ENCODE measurements around the gene SULF2. TPM values are rescaled to one million over a fixed set of nuclear protein-coding genes. Genes with fewer than 3 reads are reported as not detected.

Gene SULF2
- total RNA-seq, 1 experiment from 2014 or later: 13.0 TPM

DNA sequence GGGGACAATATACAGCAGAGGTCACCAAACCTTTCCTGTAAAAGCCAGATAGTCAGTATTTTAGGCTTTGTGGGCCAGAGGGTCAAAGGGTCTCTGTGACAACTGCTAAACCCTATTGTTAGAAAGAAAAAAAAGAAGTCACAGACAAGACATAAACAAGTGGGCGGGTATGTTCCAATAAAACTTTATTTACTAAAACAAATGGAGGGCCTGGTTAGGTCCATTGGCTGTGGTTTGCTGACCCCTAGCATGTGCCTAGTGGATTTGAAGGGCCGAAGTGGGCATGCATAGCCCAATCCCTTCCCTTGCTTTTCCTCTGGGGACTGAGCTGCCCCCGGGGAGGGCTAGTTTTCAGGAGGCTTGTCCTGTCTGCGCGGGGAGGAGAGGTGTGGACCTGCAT is 78.9 kb downstream of the SULF2 start:
- ATAC-seq: no peak
- no peaks in the 10 kb centered on the region for H3K27me3 ChIP-seq (ENCODE audit: insufficient read depth, low read length)
- H3K9me2 ChIP-seq (ENCODE audit: insufficient read depth): no peaks in the 10 kb centered on the region
- H3K9me3 ChIP-seq (ENCODE audit: control insufficient read depth in 1 of 2, insufficient read depth in 1 of 2, low read depth in 1 of 2, low read length in 2 of 2): no peaks in the 10 kb centered on the region
- no peaks in the 10 kb centered on the region for H3K36me3 ChIP-seq (ENCODE audit: control insufficient read depth in 1 of 2, insufficient read depth in 2 of 2, low read length in 2 of 2)
- H3K4me3 ChIP-seq (replicated peaks in 1 of 2; ENCODE audit: low read depth in 1 of 2, low read length in 2 of 2): no peak overlapping the region
- TF ChIP-seq, protein P1, sequence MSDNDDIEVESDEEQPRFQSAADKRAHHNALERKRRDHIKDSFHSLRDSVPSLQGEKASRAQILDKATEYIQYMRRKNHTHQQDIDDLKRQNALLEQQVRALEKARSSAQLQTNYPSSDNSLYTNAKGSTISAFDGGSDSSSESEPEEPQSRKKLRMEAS (IDR thresholded peaks at IDR 0.05): no peak
- TF ChIP-seq ZBTB33 (IDR thresholded peaks at IDR 0.05; ENCODE audit: extremely low read depth, insufficient replicate concordance, low read length): no peak
- no peak for TF ChIP-seq TCF7L2 (IDR thresholded peaks at IDR 0.05; ENCODE audit: borderline replicate concordance, extremely low read depth, insufficient read depth, insufficient read length)
- TF ChIP-seq JUND (IDR thresholded peaks at IDR 0.05): no peak
- TF ChIP-seq ELF1 (IDR thresholded peaks at IDR 0.05; ENCODE audit: borderline replicate concordance, low read depth): no peak
- no peak for TF ChIP-seq ZNF274 (IDR thresholded peaks at IDR 0.05; ENCODE audit: low read depth, low read length)
- no peak for TF ChIP-seq SIN3A (IDR thresholded peaks at IDR 0.05; ENCODE audit: low read depth)
- intact Hi-C loops (cut with micrococcal nuclease): no loop called here
- DNase-seq (ENCODE audit: low read depth, low spot score): no peak
- no TSS peak for BruUV-seq (replicated peaks)
- RAD21 ChIA-PET (ENCODE audit: low non-redundant PET in 1 of 2, low total read pairs in 2 of 2, uncharacterized antibody in 2 of 2, unreplicated experiment in 2 of 2): no interaction called here
- no peak overlapping the region for H3K27ac ChIP-seq (ENCODE audit: low read depth, low read length)
- CTCF ChIA-PET: interaction anchor here (0.7 to 1.4 kb wide), 2 partner anchors 510 to 914 kb away, joined by 3 to 5 read pairs; no protein-coding TSS in a partner anchor
- no peak overlapping the region for H3K9ac ChIP-seq (ENCODE audit: low read length)
- H3K4me2 ChIP-seq (ENCODE audit: low read length): no peak overlapping the region
- no peak overlapping the region for H2AFZ ChIP-seq (ENCODE audit: low read depth, low read length, poor library complexity, severe bottlenecking)
- no peaks in the 10 kb centered on the region for H3K79me2 ChIP-seq (ENCODE audit: insufficient read depth, low read length)
- H4K20me1 ChIP-seq (ENCODE audit: insufficient read depth): no peaks in the 10 kb centered on the region
- POLR2A ChIA-PET: no interaction called here
- peaks cover 4 to 10% of the 10 kb centered on the region in 2 experiments; a peak in 3 of 4 replicates for H3K4me1 ChIP-seq (ENCODE audit: control insufficient read depth in 1 of 2, insufficient read depth in 2 of 2, low read length in 2 of 2)

- no peaks in the 10 kb centered on the region for H3K36me3 ChIP-seq (ENCODE audit: control insufficient read depth in 1 of 2, insufficient read depth in 2 of 2, low read length in 2 of 2)
- no peaks in the 10 kb centered on the region for H3K9me2 ChIP-seq (ENCODE audit: insufficient read depth)
- H2AFZ ChIP-seq (ENCODE audit: low read depth, low read length, poor library complexity, severe bottlenecking): no peak overlapping the region
- ChIA-PET RAD21 (ENCODE audit: low non-redundant PET in 1 of 2, low total read pairs in 2 of 2, uncharacterized antibody in 2 of 2, unreplicated experiment in 2 of 2) (no interaction called here), CTCF (interaction anchor here (0.7 to 1.4 kb wide), 3 partner anchors 20 to 915 kb away, joined by 3 to 5 read pairs (median 3); no protein-coding TSS in a partner anchor), POLR2A (no interaction called here)
- H3K4me3 ChIP-seq (replicated peaks in 1 of 2; ENCODE audit: low read depth in 1 of 2, low read length in 2 of 2): no peak overlapping the region
- ATAC-seq (no peak), DNase-seq (ENCODE audit: low read depth, low spot score) (no peak)
- no peaks in the 10 kb centered on the region for H3K9me3 ChIP-seq (ENCODE audit: control insufficient read depth in 1 of 2, insufficient read depth in 1 of 2, low read depth in 1 of 2, low read length in 2 of 2)
- H4K20me1 ChIP-seq (ENCODE audit: insufficient read depth): no peaks in the 10 kb centered on the region
- H3K9ac ChIP-seq (ENCODE audit: low read length): no peak overlapping the region
- intact Hi-C loops (cut with micrococcal nuclease): no loop called here
- no peak overlapping the region for H3K27ac ChIP-seq (ENCODE audit: low read depth, low read length)
- peaks cover 4 to 10% of the 10 kb centered on the region in 2 experiments; a peak in 3 of 4 replicates for H3K4me1 ChIP-seq (ENCODE audit: control insufficient read depth in 1 of 2, insufficient read depth in 2 of 2, low read length in 2 of 2)
- H3K4me2 ChIP-seq (ENCODE audit: low read length): peak overlapping the region; percentile 41
- no peaks in the 10 kb centered on the region for H3K27me3 ChIP-seq (ENCODE audit: insufficient read depth, low read length)
- H3K79me2 ChIP-seq (ENCODE audit: insufficient read depth, low read length): no peaks in the 10 kb centered on the region
- BruUV-seq (replicated peaks): no TSS peak
- TF ChIP-seq, protein P1 (IDR thresholded peaks at IDR 0.05): no peak
- TF ChIP-seq, protein P2, sequence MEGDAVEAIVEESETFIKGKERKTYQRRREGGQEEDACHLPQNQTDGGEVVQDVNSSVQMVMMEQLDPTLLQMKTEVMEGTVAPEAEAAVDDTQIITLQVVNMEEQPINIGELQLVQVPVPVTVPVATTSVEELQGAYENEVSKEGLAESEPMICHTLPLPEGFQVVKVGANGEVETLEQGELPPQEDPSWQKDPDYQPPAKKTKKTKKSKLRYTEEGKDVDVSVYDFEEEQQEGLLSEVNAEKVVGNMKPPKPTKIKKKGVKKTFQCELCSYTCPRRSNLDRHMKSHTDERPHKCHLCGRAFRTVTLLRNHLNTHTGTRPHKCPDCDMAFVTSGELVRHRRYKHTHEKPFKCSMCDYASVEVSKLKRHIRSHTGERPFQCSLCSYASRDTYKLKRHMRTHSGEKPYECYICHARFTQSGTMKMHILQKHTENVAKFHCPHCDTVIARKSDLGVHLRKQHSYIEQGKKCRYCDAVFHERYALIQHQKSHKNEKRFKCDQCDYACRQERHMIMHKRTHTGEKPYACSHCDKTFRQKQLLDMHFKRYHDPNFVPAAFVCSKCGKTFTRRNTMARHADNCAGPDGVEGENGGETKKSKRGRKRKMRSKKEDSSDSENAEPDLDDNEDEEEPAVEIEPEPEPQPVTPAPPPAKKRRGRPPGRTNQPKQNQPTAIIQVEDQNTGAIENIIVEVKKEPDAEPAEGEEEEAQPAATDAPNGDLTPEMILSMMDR (IDR thresholded peaks at IDR 0.05 in 2 of 3, conservative IDR thresholded peaks at IDR 0.05 in 1 of 3; ENCODE audit: borderline replicate concordance in 1 of 3, insufficient read depth in 1 of 3, low read depth in 2 of 3, low read length in 2 of 3): no peak
- no peak for TF ChIP-seq CBX3 (IDR thresholded peaks at IDR 0.05; ENCODE audit: low read depth)
- TF ChIP-seq EZH2 (IDR thresholded peaks at IDR 0.05): no peak
- TF ChIP-seq, protein P3, sequence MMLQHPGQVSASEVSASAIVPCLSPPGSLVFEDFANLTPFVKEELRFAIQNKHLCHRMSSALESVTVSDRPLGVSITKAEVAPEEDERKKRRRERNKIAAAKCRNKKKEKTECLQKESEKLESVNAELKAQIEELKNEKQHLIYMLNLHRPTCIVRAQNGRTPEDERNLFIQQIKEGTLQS (IDR thresholded peaks at IDR 0.05): no peak
- no peak for TF ChIP-seq SIN3A (IDR thresholded peaks at IDR 0.05; ENCODE audit: low read depth)
- no peak for TF ChIP-seq YY1 (IDR thresholded peaks at IDR 0.05; ENCODE audit: extremely low read depth, insufficient replicate concordance, low read depth, low read length)
- TF ChIP-seq POLR2AphosphoS5 (IDR thresholded peaks at IDR 0.05; ENCODE audit: low read depth, low read length): no peak
- TF ChIP-seq ZFX (IDR thresholded peaks at IDR 0.05): no peak
- TF ChIP-seq RAD21 (IDR thresholded peaks at IDR 0.05; ENCODE audit: low read depth): no peak
Observed at GRCh38 chr20:47705497-47705856, 79.8 kb downstream of the SULF2 start.
